SK-MEL-5 (cell line): ENCODE results near the gene MSL1. TPM values are rescaled to one million over a fixed set of nuclear protein-coding genes. Genes with fewer than 3 reads are reported as not detected.

Experiments
- DNase-seq: peaks from one replicate; pipeline ENCODE4 v3.0.0-alpha.2; 2016; ENCODE audit warnings: low read depth, low spot score
- in situ Hi-C: cut with HindIII; loops from 2 replicates; pipeline ENCODE4 v1.10.0; 2016; ENCODE audit warnings: low sequenced_read_pairs, high pct_unique_total_duplicates, low pct_unique_long_range_greater_than_20kb
- total RNA-seq: library from RNA; depleted of rRNA; stranded (reverse); fragments of >200 nt; shearing (Covaris generic); gene quantifications from 2 replicates; pipeline ENCODE4 v1.2.3, GENCODE V29; 2014

Gene MSL1
- total RNA-seq, 1 experiment from 2014 or later = 43.3 TPM

DNA sequence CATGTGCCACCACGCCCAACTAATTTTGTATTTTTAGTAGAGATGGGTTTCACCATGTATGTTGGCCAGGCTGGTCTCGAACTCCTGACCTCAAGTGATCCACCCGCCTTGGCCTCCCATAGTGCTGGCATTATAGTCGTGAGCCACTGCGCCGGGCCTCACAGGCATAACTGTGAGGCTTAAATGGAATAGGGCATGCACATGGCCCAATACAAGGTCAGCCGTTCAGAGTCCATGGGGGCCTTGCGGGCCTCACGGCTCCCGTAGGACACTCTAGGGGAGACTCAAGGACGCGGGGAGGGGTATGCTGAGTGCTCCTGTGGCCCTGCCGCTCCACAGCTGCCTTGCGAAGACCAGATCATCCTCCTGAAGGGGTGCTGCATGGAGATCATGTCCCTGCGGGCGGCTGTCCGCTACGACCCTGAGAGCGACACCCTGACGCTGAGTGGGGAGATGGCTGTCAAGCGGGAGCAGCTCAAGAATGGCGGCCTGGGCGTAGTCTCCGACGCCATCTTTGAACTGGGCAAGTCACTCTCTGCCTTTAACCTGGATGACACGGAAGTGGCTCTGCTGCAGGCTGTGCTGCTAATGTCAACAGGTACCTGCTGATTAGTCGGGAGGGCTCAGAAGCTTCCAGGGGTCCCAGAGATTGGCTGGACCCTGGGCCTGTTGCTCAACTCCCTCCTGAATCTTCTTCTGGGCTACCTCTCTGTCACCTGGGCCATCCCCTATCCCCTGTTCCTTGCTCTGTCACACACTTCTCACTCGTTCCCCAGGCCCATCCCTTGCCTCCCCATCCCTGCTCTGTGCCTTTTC, 33.7 kb upstream of the MSL1 start:
- in situ Hi-C loops = loop anchor here (25.0 kb wide), 1 partner anchor 101 kb away; the partner anchor contains the start of gene PSMD3
- no peak for DNase-seq

DNA sequence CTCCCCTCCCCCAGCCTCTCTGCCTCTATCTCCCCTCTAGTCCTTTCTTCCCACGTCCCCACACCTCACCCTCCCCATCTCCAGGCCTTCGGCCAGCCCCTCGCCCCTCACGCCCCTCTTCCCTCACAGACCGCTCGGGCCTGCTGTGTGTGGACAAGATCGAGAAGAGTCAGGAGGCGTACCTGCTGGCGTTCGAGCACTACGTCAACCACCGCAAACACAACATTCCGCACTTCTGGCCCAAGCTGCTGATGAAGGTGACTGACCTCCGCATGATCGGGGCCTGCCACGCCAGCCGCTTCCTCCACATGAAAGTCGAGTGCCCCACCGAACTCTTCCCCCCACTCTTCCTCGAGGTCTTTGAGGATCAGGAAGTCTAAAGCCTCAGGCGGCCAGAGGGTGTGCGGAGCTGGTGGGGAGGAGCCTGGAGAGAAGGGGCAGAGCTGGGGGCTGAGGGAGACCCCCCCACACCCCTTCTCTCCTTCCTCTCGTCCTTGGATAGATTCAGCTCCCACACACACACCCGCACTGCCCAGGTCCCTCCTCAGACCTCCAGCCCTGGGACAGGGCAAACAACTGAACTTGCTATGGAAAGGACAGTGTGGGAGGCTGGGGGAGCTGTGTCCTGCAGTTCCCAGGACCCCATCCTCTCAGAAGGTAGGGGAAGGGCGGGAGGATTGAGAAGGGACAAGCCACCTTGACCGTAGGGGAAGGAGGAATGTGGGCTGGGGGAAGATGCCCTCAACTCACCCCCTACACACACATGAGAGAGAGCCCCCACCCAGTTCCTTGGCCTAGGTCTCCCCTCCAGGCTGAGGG, 32.5 kb upstream of the MSL1 start:
- in situ Hi-C loops = loop anchor here (25.0 kb wide), 1 partner anchor 102 kb away; the partner anchor contains the start of gene PSMD3
- DNase-seq = no peak

DNA sequence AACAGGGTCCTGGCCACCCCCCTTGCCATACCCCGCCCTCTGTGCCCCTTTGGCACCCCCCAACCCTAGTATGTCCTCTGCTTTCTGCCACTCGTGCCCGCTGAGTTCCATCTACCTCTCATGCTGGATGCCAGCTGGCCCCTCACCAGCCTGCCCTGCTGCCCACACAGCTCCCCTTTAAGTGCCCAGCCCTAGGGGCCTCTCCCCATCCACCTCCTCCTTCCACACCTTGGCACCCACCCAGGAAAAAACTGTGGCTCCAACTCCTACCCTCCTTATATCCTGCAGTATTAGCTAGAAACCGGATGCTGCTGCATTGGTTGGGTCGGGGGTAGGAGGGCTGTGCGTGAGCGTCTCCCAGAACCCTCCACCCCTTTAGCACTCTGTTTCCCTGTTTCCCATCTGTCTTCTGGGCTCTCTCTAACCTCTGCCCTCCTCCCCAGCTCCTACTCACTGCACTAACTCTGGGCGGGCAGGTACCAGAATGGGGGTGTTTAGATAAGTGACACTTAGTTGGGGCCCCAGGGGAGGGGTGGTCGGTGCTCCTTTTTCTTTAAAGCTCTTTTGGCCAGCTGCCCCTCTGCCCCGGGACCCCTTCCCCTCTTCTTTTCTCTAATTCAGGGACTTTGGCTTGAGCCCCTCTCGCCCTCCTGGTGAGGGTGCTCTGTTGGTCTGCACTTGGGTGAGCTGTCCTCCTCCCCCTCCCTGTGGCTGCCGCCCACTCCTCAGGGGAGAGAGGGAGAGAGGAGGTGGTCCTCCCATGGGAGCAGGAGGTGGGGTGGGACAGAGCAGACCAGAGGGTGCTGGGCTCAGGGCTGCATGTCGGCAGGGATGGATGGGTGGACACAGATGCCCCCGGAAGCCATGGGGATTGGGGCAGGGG, 31.3 kb upstream of the MSL1 start:
- in situ Hi-C loops = loop anchor here (25.0 kb wide), 1 partner anchor 103 kb away; the partner anchor contains the start of gene PSMD3
- DNase-seq = no peak

DNA sequence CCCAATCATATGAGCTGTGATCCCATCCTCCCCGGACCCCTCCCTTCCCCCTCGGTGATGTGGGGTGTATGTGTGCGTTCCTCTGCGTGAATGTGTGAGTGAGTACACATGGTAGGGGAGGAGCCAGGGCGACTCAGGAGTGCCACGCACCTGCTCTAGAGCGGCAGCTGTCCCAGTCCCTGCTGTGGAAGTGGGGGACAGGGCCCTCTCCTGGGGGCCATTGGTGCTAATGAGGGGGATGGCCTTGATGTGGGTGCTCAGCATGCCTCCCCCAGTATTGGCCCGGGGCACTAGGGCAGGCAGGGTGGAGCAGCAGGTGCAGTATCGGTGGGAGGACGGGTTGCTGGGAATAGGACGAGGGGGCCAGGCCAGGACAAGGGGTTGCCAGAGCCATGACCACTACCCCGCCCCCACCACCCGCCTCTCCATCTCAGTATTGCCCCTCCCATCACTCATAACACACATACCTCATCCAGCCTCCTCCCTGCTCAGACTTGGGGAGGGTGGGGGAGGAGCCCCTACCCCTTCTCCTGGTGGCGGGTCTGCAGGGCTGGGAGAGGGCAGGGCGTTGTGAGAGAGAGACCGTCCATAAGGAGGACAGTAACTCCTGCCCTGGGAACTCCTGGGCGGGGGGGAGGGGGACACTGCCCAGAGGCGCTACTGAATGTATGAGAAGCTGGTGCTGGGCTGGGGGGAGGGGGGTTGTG, 29.9 kb upstream of the MSL1 start:
- no peak for DNase-seq
- in situ Hi-C loops = loop anchor here (25.0 kb wide), 1 partner anchor 105 kb away; the partner anchor contains the start of gene PSMD3

DNA sequence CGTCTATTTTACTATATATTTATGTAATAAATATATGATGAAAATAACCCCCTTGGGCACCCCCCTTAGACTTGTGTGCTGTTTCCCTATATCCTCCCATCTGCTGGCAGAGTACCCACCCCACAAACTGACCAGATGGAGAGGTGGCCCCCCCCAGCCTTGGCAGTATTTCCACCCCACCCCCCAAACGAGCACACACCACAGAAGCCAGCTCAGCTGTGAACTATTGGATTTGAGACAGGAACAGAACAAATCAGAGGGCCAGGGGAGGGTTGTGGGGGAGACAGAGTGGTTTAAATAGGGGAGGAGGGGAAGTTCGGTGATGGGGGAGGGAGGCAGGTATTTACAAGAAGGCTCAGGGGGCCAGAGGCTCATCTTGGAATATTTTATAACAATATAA, 29.2 kb upstream of the MSL1 start:
- in situ Hi-C loops = loop anchor here (25.0 kb wide), 1 partner anchor 105 kb away; the partner anchor contains the start of gene PSMD3

DNA sequence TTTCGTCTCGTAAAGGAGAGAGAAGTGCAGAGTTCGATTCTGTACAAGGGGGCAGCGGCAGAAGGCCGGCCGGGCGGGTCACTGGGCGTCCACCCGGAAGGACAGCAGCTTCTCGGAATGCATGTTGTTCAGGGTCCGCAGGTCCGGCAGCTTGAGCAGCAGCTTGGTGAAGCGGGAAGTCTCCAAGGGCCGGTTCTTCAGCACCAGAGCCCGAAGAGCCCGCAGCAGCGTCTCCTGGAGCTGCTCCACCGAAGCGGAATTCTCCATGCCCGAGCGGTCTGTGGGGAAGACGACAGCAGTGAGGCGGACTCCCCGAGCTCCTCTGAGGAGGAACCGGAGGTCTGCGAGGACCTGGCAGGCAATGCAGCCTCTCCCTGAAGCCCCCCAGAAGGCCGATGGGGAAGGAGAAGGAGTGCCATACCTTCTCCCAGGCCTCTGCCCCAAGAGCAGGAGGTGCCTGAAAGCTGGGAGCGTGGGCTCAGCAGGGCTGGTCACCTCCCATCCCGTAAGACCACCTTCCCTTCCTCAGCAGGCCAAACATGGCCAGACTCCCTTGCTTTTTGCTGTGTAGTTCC, 28.7 kb upstream of the MSL1 start:
- in situ Hi-C loops = loop anchor here (25.0 kb wide), 1 partner anchor 106 kb away; the partner anchor contains the start of gene PSMD3

More for the DNA sequence above, 29.2 kb upstream of the MSL1 start:
- no peak for DNase-seq

DNA sequence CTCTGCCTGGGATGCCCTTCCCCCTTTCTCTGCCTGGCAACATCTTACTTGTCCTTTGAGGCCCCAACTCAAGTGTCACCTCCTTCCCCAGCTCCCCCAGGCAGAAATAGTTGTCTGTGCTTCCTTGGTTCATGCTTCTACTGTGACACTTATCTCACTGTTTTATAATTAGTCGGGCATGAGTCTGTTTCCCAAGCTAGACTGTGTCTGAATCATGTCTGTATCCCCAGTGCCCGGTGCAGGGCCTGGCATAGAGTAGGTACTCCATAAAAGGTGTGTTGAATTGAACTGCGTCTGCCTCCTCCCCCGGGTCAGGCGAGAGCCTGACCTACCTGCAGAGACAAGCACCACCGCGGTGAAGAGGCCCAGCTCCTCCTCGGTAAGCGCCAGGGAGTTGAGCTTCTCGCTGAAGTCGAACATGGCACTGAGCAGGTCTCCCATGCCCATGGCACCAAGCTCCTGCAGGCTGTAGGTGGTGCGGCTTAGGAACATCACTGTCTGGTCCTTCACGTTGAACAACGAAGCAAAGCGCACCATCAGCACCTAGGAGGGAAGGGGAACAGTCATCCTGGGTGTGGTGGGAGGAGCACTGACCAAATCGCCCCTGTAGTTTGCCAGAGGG, 28.1 kb upstream of the MSL1 start:
- no peak for DNase-seq
- in situ Hi-C loops = loop anchor here (25.0 kb wide), 1 partner anchor 106 kb away; the partner anchor contains the start of gene PSMD3

More for the DNA sequence above, 28.7 kb upstream of the MSL1 start:
- no peak for DNase-seq

DNA sequence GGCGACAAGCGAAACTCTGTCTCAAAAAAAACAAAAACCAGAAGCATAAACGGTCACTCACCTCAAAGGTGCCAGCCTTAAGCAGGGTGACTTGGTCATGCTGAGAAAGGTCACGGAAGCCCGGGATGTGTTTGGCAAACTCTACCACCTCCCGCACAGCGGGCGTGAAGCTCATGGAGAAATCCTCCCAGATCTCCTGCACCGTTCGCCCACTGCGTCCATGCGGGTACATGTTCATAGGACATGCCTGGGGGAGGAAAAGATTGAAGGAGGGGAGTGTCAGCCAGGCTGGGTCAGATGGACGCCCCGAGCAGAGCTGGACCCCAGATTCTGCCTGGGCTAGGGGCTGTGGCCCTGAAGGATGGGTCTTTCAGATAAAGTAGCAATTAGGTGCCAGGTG, 26.9 kb upstream of the MSL1 start:
- in situ Hi-C loops = loop anchor here (25.0 kb wide), 1 partner anchor 108 kb away; the partner anchor contains the start of gene PSMD3
- DNase-seq = no peak

DNA sequence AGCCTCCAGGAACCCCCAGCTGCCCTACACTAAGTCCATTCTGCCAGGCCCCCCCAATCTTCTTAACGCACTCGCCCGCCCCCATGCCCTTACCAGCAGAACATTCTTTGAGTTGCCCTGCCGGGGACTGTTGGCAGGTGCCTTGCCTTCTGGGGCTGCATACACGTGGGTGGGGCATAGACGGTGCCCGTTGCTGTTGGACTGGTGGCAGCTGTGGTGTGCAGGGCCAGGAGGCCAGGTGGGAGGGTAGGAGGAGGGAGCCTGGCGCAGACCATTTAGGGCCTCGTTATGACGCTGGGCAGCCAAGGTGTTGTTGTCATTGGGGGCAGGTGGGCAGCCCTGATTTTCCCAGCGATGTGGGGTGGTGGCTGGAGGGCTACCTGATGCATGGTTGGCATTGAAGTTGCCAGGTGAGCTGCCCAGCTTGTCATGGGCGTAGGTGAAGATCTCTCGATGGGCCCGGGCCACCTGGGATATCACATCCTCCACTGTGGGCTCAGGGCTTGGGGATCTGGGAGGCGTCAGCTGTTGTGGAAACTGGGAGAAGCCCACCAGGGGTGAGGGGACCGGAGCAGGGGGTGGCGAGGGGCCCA, 26.3 kb upstream of the MSL1 start:
- no peak for DNase-seq
- in situ Hi-C loops = loop anchor here (25.0 kb wide), 1 partner anchor 108 kb away; the partner anchor contains the start of gene PSMD3

DNA sequence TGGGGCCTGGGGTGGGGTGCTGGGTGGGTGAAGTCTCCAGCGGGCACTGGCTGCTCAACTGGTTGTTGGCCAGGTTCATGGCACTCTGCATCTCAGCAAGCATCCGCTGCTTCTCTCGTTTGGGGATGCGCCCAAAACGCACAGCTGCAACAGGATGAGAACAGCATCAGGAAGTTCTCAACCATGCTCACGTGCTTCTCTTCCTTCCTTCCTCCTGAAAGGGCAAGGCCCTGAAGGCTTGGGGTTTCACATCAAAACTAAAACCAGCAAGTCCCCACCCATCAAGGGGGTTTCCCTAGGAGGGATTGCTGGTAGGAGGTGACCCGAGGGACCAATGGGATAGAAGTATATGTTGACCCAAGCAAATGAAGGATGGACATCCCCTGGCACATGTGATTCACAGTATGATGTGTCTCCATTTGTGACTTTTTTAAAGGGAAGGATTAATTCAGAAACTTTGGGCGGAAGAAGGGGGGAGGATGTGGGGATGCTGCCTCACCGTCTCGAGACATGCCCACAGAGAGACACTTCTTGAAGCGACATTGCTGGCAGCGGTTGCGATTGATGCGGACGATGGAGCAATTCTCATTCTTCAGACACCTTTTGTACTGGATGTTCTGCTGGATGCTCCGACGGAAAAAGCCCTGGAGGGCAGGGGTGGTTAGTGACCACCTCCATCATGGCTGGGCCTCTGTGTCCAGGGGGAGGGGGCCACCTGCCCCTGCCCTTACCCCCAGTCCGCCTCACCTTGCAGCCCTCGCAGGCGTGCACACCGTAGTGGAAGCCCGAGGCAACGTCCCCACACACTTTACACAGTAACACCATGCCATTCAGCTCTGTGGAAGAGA, 25.6 kb upstream of the MSL1 start:
- DNase-seq = no peak
- in situ Hi-C loops = loop anchor here (25.0 kb wide), 1 partner anchor 109 kb away; the partner anchor contains the start of gene PSMD3

DNA sequence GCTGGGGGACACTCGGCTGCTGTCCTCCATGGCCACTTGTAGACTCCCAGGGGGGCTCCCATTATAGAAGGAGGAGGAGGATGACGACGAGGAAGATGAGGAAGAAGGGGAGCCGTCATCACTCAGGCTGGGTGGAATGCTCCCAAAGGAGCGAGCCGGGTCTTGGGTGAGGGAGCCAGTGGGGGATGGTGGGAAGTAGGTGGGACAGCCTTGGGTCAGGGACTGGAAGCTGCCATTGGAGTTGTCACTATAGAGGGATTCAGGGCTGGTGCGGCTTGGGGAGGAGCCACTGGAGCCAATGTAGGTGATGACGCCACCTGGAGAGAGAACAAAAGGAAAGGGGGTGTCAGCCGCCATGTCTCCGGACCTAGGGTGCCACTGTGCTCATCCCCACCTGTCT, 24.7 kb upstream of the MSL1 start:
- DNase-seq = no peak
- in situ Hi-C loops = loop anchor here (25.0 kb wide), 1 partner anchor 110 kb away; the partner anchor contains the start of gene PSMD3

DNA sequence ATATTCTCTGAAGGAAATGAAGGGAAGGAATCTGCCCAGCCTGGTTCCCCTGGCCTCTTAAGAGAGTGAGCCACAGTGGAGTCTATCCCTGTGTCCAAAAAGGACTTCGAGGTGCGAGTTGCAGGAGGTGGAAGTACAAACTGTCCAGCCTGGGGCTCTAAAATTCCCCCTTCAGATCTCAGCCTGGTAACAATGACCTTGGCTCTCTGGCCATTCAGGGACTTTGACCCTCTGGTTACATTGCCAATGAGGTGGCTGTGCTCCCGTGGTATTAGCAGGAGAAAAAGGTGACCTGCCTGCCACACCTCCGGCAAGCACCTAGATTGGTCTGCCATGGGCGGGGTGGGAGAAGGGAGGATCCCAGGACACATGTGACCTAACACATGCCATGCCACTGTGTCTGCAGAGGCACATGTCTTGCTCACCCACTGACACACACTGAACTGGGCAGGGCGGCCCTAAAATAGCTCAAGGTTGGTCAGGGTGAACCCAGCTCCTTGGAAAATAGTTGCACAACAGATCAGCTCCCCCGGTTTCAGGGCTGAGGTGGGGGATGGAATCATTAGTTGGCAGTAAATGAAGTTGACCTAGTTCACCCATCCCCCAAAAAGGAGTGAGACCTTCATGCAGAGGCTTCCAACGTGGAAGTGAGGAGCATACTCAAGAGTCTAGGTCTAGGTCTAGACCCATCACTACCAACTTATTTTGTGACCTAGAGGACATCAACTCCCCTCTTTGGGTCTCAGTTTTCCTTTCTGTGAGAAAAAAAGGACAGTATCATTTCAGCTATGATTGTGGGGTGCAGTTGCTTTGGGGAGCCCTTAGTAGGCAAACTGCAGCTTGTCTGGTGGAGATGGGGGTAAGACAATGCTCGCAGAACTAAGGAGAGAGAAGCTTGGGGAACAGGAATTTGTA, 23.6 kb upstream of the MSL1 start:
- DNase-seq = no peak
- in situ Hi-C loops = loop anchor here (25.0 kb wide), 1 partner anchor 111 kb away; the partner anchor contains the start of gene PSMD3

DNA sequence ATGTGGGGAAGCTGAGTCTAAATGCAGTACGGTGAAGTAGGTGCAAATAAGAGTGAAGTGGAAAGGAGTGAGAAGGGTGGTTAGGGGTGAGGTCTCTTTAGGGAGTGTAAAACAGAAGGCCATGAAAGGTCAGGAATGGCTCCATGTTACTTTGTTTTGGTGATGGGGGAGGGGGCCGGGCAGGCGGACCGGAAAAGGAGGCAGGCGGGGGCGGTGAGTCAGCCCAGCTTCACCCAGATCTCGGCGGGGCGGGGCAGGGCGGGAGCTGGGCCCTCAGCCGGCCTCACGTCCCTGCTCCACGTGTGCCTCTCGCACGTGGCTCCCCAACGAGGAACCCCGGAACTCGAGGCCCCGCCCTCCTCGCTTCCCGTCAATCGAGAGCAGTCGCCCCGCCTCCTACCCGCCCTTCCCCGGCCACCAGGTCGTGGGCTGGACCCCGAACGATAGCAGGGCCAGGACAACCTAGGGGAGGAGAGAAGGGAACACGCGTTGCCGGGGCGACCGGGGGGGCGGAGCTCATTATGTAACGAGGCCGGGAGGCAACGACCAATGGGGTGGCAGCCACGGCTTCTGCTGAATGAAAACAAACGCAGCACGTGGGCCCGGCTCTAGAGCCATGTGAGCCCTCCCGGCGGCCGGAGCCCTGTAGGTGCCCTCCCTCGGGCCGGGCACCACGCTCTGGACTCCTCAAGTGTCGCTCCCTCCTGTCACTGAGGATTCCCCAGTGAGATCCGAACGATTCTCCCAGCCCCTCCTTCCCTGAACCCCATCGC, 22.7 kb upstream of the MSL1 start:
- peak; percentile 99 for DNase-seq

More for the DNA sequence above, 22.7 kb upstream of the MSL1 start:
- in situ Hi-C loops = loop anchor here (25.0 kb wide), 1 partner anchor 112 kb away; the partner anchor contains the start of gene PSMD3
